Endothelial cell of umbilical vein (primary cell): Measurements from ENCODE around the gene CLIP4. TPM values are rescaled to one million over a fixed set of nuclear protein-coding genes. Genes with fewer than 3 reads are reported as not detected.

Experiments used
- BruUV-seq: library from RNA; stranded (reverse); fragments of 400-500 nt; replicated peaks from 2 replicates; lab custom pipeline; 2021; lab: Mats Ljungman, UMichigan
- CTCF ChIA-PET: fragments of 300-600, 350-600 bp; sonication (Branson Sonifier 250); formaldehyde crosslinking; loops from one replicate; lab custom pipeline; 2021; ENCODE audit warnings: antibody characterized with exemption, inconsistent platforms; lab: Charles Lee
- POLR2A ChIA-PET: fragments of 300-600, 350-600 bp; sonication (Branson Sonifier 250); formaldehyde crosslinking; loops from one replicate; lab custom pipeline; 2021; ENCODE audit warnings: antibody characterized with exemption, inconsistent platforms; lab: Charles Lee
- DNase-seq: peaks from one replicate; pipeline ENCODE4 v3.0.0-alpha.2; 2011; ENCODE audit warnings: low read depth, low spot score
- FAIRE-seq: peaks from 2 replicates; lab custom pipeline; 2011; peaks lifted over from hg19 to GRCh38; lab: Jason Lieb, UNC
- H2AFZ ChIP-seq: 2 replicates; pipeline ENCODE4 v1.6.0; 2012; ENCODE audit warnings: low read depth, low read length, control low read depth, inconsistent platforms
- H3K27ac ChIP-seq: 2 replicates; pipeline ENCODE4 v1.5.1; 2011; ENCODE audit warnings: low read depth, mild to moderate bottlenecking, control low read depth, low read length, moderate library complexity; ENCODE audit not compliant: insufficient read depth
- H3K27me3 ChIP-seq, 2 experiments: 2 replicates each; pipeline versions ENCODE4 v1.6.0 to v1.6.1; 2011; ENCODE audit warnings: low read length in 2 of 2, mixed read lengths in 1 of 2; ENCODE audit not compliant: control insufficient read depth in 2 of 2, insufficient read depth in 2 of 2
- H3K36me3 ChIP-seq, 2 experiments: 2 replicates in 1 of 2; 3 replicates in 1 of 2; pipeline ENCODE4 v1.5.1; 2011; ENCODE audit warnings: low read length in 2 of 2, mild to moderate bottlenecking in 1 of 2, moderate library complexity in 1 of 2; ENCODE audit not compliant: control insufficient read depth in 2 of 2, insufficient read depth in 2 of 2; ENCODE audit errors: extremely low read depth in 1 of 2
- H3K4me1 ChIP-seq: 3 replicates; pipeline ENCODE4 v1.5.1; 2011; ENCODE audit warnings: mild to moderate bottlenecking, low read length; ENCODE audit not compliant: control insufficient read depth, insufficient read depth; ENCODE audit errors: extremely low read depth
- H3K4me2 ChIP-seq: 2 replicates; pipeline ENCODE4 v1.6.1; 2011; ENCODE audit warnings: low read length, control low read depth, mixed read lengths; ENCODE audit not compliant: insufficient read depth
- H3K4me3 ChIP-seq, 3 experiments: fragments of 200-600 bp in 1 of 3; sonication (generic), shearing (Covaris generic) in 1 of 3; replicated peaks in 1 of 3; 2 replicates each; pipeline ENCODE4 v1.5.1; 2011 to 2016; ENCODE audit warnings: control low read depth in 3 of 3, low read length in 3 of 3, mild to moderate bottlenecking in 2 of 3, inconsistent platforms in 1 of 3, low read depth in 1 of 3, moderate library complexity in 1 of 3; ENCODE audit not compliant: insufficient read depth in 1 of 3
- H3K79me2 ChIP-seq: 2 replicates; pipeline ENCODE4 v1.6.0; 2012; ENCODE audit warnings: low read length, inconsistent platforms; ENCODE audit not compliant: control insufficient read depth, insufficient read depth
- H3K9ac ChIP-seq: replicated peaks from 2 replicates; pipeline ENCODE3; 2011; ENCODE audit warnings: low read length, control low read depth; ENCODE audit not compliant: insufficient read depth; ENCODE audit errors: extremely low read depth
- H3K9me1 ChIP-seq: replicated peaks from 3 replicates; pipeline ENCODE4 v1.6.0; 2011; ENCODE audit warnings: mild to moderate bottlenecking, low read length; ENCODE audit not compliant: control insufficient read depth, insufficient read depth; ENCODE audit errors: extremely low read depth
- H3K9me3 ChIP-seq: replicated peaks from 2 replicates; pipeline ENCODE4 v1.5.1; 2012; ENCODE audit warnings: low read length, inconsistent platforms; ENCODE audit not compliant: control insufficient read depth, insufficient read depth
- H4K20me1 ChIP-seq: replicated peaks from 2 replicates; pipeline ENCODE3; 2011; ENCODE audit warnings: mild to moderate bottlenecking, low read length; ENCODE audit not compliant: control insufficient read depth, insufficient read depth; ENCODE audit errors: extremely low read depth
- CTCF ChIP-seq, 2 donors: IDR thresholded peaks; 1 replicate in 1 of 2; 2 replicates in 1 of 2; pipeline ENCODE4 v1.5.1; 2011; ENCODE audit warnings: low read length in 2 of 2, mild to moderate bottlenecking in 2 of 2, moderate library complexity in 2 of 2, control low read depth in 1 of 2, inconsistent platforms in 1 of 2, low read depth in 1 of 2; ENCODE audit not compliant: insufficient read depth in 1 of 2; ENCODE audit errors: extremely low read depth in 1 of 2
- EZH2 ChIP-seq: IDR thresholded peaks from 2 replicates; pipeline ENCODE4 v1.6.1; 2012; ENCODE audit warnings: borderline replicate concordance, low read depth, mild to moderate bottlenecking, moderate library complexity, low read length, inconsistent platforms; ENCODE audit not compliant: severe bottlenecking
- FOS ChIP-seq: IDR thresholded peaks from 2 replicates; pipeline ENCODE4 v1.6.1; 2011; ENCODE audit warnings: mild to moderate bottlenecking, low read length, moderate library complexity, borderline replicate concordance; ENCODE audit not compliant: insufficient read depth
- GATA2 ChIP-seq: IDR thresholded peaks from 2 replicates; pipeline ENCODE4 v1.7.0; 2011; ENCODE audit warnings: low read depth, mild to moderate bottlenecking, moderate library complexity, mixed read lengths, low read length; ENCODE audit not compliant: insufficient read length, insufficient read depth
- JUN ChIP-seq: IDR thresholded peaks from 2 replicates; pipeline ENCODE4 v1.6.1; 2011; ENCODE audit warnings: borderline replicate concordance, low read depth; ENCODE audit not compliant: insufficient read length, insufficient read depth
- MAX ChIP-seq: IDR thresholded peaks from 2 replicates; pipeline ENCODE4 v1.6.1; 2011; ENCODE audit not compliant: insufficient read depth, insufficient read length
- MYC ChIP-seq: IDR thresholded peaks from one replicate; pipeline ENCODE4 v1.6.1; 2011; ENCODE audit warnings: mild to moderate bottlenecking, low read depth, low read length
- POLR2A ChIP-seq: IDR thresholded peaks from 2 replicates; pipeline ENCODE4 v1.6.1; 2012; ENCODE audit warnings: low read depth, mild to moderate bottlenecking, control low read depth, low read length
- POLR2AphosphoS5 ChIP-seq: IDR thresholded peaks from 2 replicates; pipeline ENCODE4 v1.6.1; 2012; ENCODE audit warnings: low read depth, mild to moderate bottlenecking, control low read depth, low read length, moderate library complexity; ENCODE audit not compliant: insufficient read depth
- dilution Hi-C: fragments of 300-500 bp; cut with MboI; formaldehyde crosslinking; loops from one replicate; pipeline ENCODE4 v1.15.0; 2019; ENCODE audit warnings: low sequenced_read_pairs; ENCODE audit not compliant: extremely low pct_ligation_motif_present
- intact Hi-C: fragments of 100-400 bp; cut with micrococcal nuclease; formaldehyde crosslinking; loops from one replicate; pipeline ENCODE4 v1.10.0; 2022
- polyA plus RNA-seq, 4 experiments: library from polyadenylated mRNA; depleted of rRNA in 3 of 4; stranded (reverse) in 3 of 4; unstranded in 1 of 4; fragments of >200 nt; gene quantifications; 2 replicates each; pipeline versions ENCODE4 v1.2.1 to v1.2.3, GENCODE V29; 2011 to 2012; ENCODE audit warnings: missing spikeins in 1 of 4
- total RNA-seq: library from RNA; stranded (reverse); gene quantifications from 2 replicates; pipeline ENCODE4 v1.2.3, GENCODE V29; 2021

Gene CLIP4
- total and polyA plus RNA-seq, 2 donors (not counting 3 experiments of a cell fraction or from before 2014, with no cell fraction given), result 9.2 to 24.0 TPM

- BruUV-seq, result no TSS peak
- no peak overlapping the region for H2AFZ ChIP-seq
- no peak overlapping the region for H3K4me3 ChIP-seq
- no peaks in the 10 kb centered on the region for H3K79me2 ChIP-seq
- no peaks in the 10 kb centered on the region for H3K9me3 ChIP-seq
- DNase-seq (no peak), FAIRE-seq (no peak)
- no peak overlapping the region for H3K9ac ChIP-seq
- no peak overlapping the region for H3K27ac ChIP-seq
- H4K20me1 ChIP-seq, result no peaks in the 10 kb centered on the region
- no peaks in the 10 kb centered on the region for H3K27me3 ChIP-seq
- intact Hi-C loops (no loop called here), dilution Hi-C loops (no loop called here)
- H3K4me2 ChIP-seq, result no peak overlapping the region
- ChIA-PET CTCF (no interaction called here), POLR2A (no interaction called here)
- no peak for TF ChIP-seq MAX
- no peaks in the 10 kb centered on the region for H3K4me1 ChIP-seq
- no peaks in the 10 kb centered on the region for H3K9me1 ChIP-seq
- H3K36me3 ChIP-seq, result no peaks in the 10 kb centered on the region
Observed at GRCh38 chr2:29066997-29067605, 48.1 kb upstream of the CLIP4 start.

- no peaks in the 10 kb centered on the region for H3K9me1 ChIP-seq
- no peaks in the 10 kb centered on the region for H3K9me3 ChIP-seq
- H3K9ac ChIP-seq, result no peak overlapping the region
- CTCF ChIA-PET, result no interaction called here
- BruUV-seq, result no TSS peak
- no peak overlapping the region for H3K4me3 ChIP-seq
- H3K4me2 ChIP-seq, result no peak overlapping the region
- intact Hi-C loops, result no loop called here
- no peak for DNase-seq
- no peaks in the 10 kb centered on the region for H4K20me1 ChIP-seq
- dilution Hi-C loops, result no loop called here
- FAIRE-seq, result no peak
- no peaks in the 10 kb centered on the region for H3K27me3 ChIP-seq
- no peak overlapping the region for H3K27ac ChIP-seq
- H2AFZ ChIP-seq, result no peak overlapping the region
- no peaks in the 10 kb centered on the region for H3K4me1 ChIP-seq
- no peaks in the 10 kb centered on the region for H3K36me3 ChIP-seq
- H3K79me2 ChIP-seq, result no peaks in the 10 kb centered on the region
- POLR2A ChIA-PET, result no interaction called here
- TF ChIP-seq POLR2AphosphoS5 (no peak), CTCF (IDR thresholded peaks at IDR 0.05; ENCODE audit: extremely low read depth in 1 of 2, insufficient read depth in 1 of 2, low read depth in 1 of 2, low read length in 2 of 2) (no peak), EZH2 (no peak), GATA2 (no peak), MYC (no peak), POLR2A (no peak), MAX (no peak), FOS (no peak), JUN (no peak)
Observed at GRCh38 chr2:29068513-29068912, 46.7 kb upstream of the CLIP4 start.
